Activated CD4-positive, CD25-positive, alpha-beta regulatory T cell (primary cell): ENCODE data around the gene RRP12.
A peak's percentile ranks its signal among the peaks of the same experiment; 100 is the strongest.
"Not testable (repeated sequence)": the region's sequence is repeated elsewhere in the genome, so short reads cannot be mapped to it uniquely, and the experiment has no call there.

Experiments
- DNase-seq, 4 experiments: peaks; one replicate each; lab custom pipeline; 2025; lab: John Stamatoyannopoulos, UW

The RRP12 gene

GRCh38 chr10:97407952-97408248, 6.8 kb upstream of the RRP12 start:
- no peak for DNase-seq

GRCh38 chr10:97407211-97407951, 6.2 kb upstream of the RRP12 start:
- peak; percentile 22 to 43 (median 23) for DNase-seq

GRCh38 chr10:97406483-97406882, 5.3 kb upstream of the RRP12 start:
- DNase-seq, result not testable (repeated sequence)

GRCh38 chr10:97406064-97406463, 4.9 kb upstream of the RRP12 start:
- DNase-seq, result no peak

- DNase-seq, result no peak
These were observed 2.9 kb upstream of the RRP12 start for GRCh38 chr10:97404044-97404443.

GRCh38 chr10:97401455-97401919, 347 bp upstream of the RRP12 start:
- no peak for DNase-seq

GRCh38 chr10:97399843-97400545, 1.1 kb downstream of the RRP12 start:
- DNase-seq, result no peak

GRCh38 chr10:97396056-97396455, 5.1 kb downstream of the RRP12 start:
- no peak for DNase-seq

- DNase-seq, result no peak
These were observed 8.0 kb downstream of the RRP12 start for GRCh38 chr10:97393034-97393573.

- no peak for DNase-seq
These were observed 11.0 kb downstream of the RRP12 start for GRCh38 chr10:97390091-97390490.

GRCh38 chr10:97388152-97388551, 13.0 kb downstream of the RRP12 start:
- no peak for DNase-seq

GRCh38 chr10:97385565-97385964, 15.6 kb downstream of the RRP12 start:
- no peak for DNase-seq

GRCh38 chr10:97384641-97385040, 16.5 kb downstream of the RRP12 start:
- DNase-seq, result no peak

GRCh38 chr10:97384156-97384555, 17.0 kb downstream of the RRP12 start:
- no peak for DNase-seq

- DNase-seq, result no peak
These were observed 18.0 kb downstream of the RRP12 start for GRCh38 chr10:97383159-97383558.

- no peak for DNase-seq
These were observed 19.5 kb downstream of the RRP12 start for GRCh38 chr10:97381626-97382025.

- no peak for DNase-seq
These were observed 20.6 kb downstream of the RRP12 start for GRCh38 chr10:97380516-97380915.

- no peak for DNase-seq
These were observed 21.9 kb downstream of the RRP12 start for GRCh38 chr10:97378933-97379921.

- DNase-seq, result no peak
These were observed 24.7 kb downstream of the RRP12 start for GRCh38 chr10:97376413-97376812.

GRCh38 chr10:97373456-97373855, 27.7 kb downstream of the RRP12 start:
- no peak for DNase-seq

GRCh38 chr10:97372233-97372875, 28.8 kb downstream of the RRP12 start:
- DNase-seq, result no peak

GRCh38 chr10:97371696-97372095, 29.4 kb downstream of the RRP12 start:
- DNase-seq, result no peak
